HEK293 (cell line): ENCODE results near the gene LPA.

ENCODE experiments used
- CTCF ChIP-seq: fragments of 450-650 bp; formaldehyde crosslinking; IDR thresholded peaks from 2 replicates; pipeline ENCODE4 v1.5.1; 2016; ENCODE audit warnings: missing biosample characterization, missing genetic modification characterization
- KLF10 ChIP-seq: fragments of 450-650 bp; IDR thresholded peaks from 2 replicates; pipeline ENCODE4 v1.5.1; 2018; ENCODE audit warnings: missing biosample characterization, mild to moderate bottlenecking, missing genetic modification characterization
- MYNN ChIP-seq: fragments of 450-650 bp; formaldehyde crosslinking; IDR thresholded peaks from 2 replicates; pipeline ENCODE4 v1.5.1; 2016; ENCODE audit warnings: missing biosample characterization, missing genetic modification characterization, borderline replicate concordance
- ZBTB26 ChIP-seq: fragments of 450-650 bp; formaldehyde crosslinking; optimal IDR thresholded peaks from 2 replicates; pipeline ENCODE3; 2016; ENCODE audit warnings: missing biosample characterization, mild to moderate bottlenecking, missing genetic modification characterization
- ZNF121 ChIP-seq: fragments of 450-650 bp; formaldehyde crosslinking; IDR thresholded peaks from 2 replicates; pipeline ENCODE4 v1.5.1; 2016; ENCODE audit warnings: missing biosample characterization, missing genetic modification characterization
- ZNF311 ChIP-seq: fragments of 450-650 bp; formaldehyde crosslinking; IDR thresholded peaks from 2 replicates; pipeline ENCODE4 v1.5.1; 2017; ENCODE audit warnings: missing biosample characterization, missing genetic modification characterization, borderline replicate concordance
- ZNF335 ChIP-seq: fragments of 450-650 bp; formaldehyde crosslinking; conservative IDR thresholded peaks from 2 replicates; pipeline ENCODE4 v1.5.1; 2016; ENCODE audit warnings: missing biosample characterization, missing genetic modification characterization
- ZNF549 ChIP-seq: fragments of 450-650 bp; IDR thresholded peaks from 2 replicates; pipeline ENCODE4 v1.5.1; 2018; ENCODE audit warnings: missing biosample characterization, missing genetic modification characterization, mild to moderate bottlenecking, inconsistent platforms, moderate library complexity
- ZNF600 ChIP-seq: fragments of 450-650 bp; formaldehyde crosslinking; IDR thresholded peaks from 2 replicates; pipeline ENCODE4 v1.5.1; 2016; ENCODE audit warnings: missing biosample characterization, missing genetic modification characterization
- TF ChIP-seq, protein P1 (sequence below): fragments of 450-650 bp; formaldehyde crosslinking; IDR thresholded peaks from 2 replicates; pipeline ENCODE4 v1.5.1; 2016; ENCODE audit warnings: missing biosample characterization, missing genetic modification characterization, borderline replicate concordance

GRCh38 chr6:160586374-160586773, 77.7 kb downstream of the LPA start:
- TF ChIP-seq ZNF121 (no peak), ZBTB26 (no peak), ZNF600 (tag by site-specific recombination) (no peak), MYNN (no peak), CTCF (tag by site-specific recombination) (no peak), ZNF335 (tag by site-specific recombination) (no peak), ZNF311 (tag by site-specific recombination) (no peak), KLF10 (tag by site-specific recombination) (no peak), ZNF549 (no peak)
- TF ChIP-seq, protein P1, sequence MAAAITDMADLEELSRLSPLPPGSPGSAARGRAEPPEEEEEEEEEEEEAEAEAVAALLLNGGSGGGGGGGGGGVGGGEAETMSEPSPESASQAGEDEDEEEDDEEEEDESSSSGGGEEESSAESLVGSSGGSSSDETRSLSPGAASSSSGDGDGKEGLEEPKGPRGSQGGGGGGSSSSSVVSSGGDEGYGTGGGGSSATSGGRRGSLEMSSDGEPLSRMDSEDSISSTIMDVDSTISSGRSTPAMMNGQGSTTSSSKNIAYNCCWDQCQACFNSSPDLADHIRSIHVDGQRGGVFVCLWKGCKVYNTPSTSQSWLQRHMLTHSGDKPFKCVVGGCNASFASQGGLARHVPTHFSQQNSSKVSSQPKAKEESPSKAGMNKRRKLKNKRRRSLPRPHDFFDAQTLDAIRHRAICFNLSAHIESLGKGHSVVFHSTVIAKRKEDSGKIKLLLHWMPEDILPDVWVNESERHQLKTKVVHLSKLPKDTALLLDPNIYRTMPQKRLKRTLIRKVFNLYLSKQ (tag by site-specific recombination): no peak
